RWPE1 (cell line): ENCODE data around the gene MISP3.

Experiments used
- CTCF ChIA-PET: fragments of 350-600 bp; sonication (Branson Sonifier 250); formaldehyde crosslinking; extraction: SDS; loops from one replicate; lab custom pipeline; 2021; lab: Yijun Ruan, JAX
- POLR2A ChIA-PET: fragments of 400-600 bp; formaldehyde crosslinking; extraction: SDS; loops from one replicate; lab custom pipeline; 2020; ENCODE audit warnings: antibody characterized with exemption; ENCODE audit not compliant: low non-redundant PET; lab: Yijun Ruan, JAX
- DNase-seq: peaks from one replicate; pipeline ENCODE4 v3.0.0; 2012; ENCODE audit warnings: low spot score
- H3K27ac ChIP-seq: fragments of 450-650 bp; 2 replicates; pipeline ENCODE4 v1.5.1; 2017
- TF ChIP-seq, protein P1 (sequence below): fragments of 450-650 bp; conservative IDR thresholded peaks from 2 replicates; pipeline ENCODE4 v1.5.1; 2017; ENCODE audit warnings: low read depth, mild to moderate bottlenecking

MISP3 gene

DNA sequence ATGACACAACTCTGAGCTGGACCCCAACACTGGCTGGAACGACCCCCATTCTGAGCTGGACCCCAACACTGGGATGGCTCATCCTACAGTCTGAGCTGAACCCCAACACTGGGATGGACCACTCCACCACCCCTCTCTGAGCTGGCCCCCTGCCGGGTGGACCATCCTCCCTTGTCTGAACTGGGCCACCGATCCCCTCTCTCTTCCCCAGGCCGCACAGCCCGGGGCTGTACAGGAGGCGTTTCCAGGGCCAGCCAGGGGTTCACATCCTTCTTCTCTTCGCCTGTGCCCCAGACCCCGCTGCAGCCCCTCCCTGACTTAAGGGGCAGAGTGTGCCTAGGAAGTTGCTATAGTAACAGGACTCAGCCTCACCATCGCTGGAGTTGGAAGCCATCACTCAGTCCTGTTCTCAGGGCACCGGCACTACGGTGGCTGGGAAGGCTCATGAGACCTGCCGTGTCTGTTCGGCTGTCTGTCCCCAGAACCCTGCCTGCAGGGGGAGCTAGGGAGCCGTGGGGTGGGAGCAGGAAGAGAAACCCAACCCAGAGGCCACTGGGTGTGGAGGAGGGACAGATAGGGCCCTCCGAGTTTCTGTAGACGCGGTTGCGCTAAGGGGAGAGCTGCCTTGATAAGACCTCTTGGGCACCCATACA is 41.3 kb downstream of the MISP3 start:
- H3K27ac ChIP-seq: peak overlapping the region; percentile 56
- ChIA-PET CTCF (interaction anchor here (0.5 to 1.2 kb wide), 4 partner anchors 8 to 71 kb away, joined by 3 read pairs; no protein-coding TSS in a partner anchor), POLR2A (interaction anchor here (0.6 kb wide), 1 partner anchor 46 kb away, joined by 3 read pairs; no protein-coding TSS in a partner anchor)
- TF ChIP-seq, protein P1, sequence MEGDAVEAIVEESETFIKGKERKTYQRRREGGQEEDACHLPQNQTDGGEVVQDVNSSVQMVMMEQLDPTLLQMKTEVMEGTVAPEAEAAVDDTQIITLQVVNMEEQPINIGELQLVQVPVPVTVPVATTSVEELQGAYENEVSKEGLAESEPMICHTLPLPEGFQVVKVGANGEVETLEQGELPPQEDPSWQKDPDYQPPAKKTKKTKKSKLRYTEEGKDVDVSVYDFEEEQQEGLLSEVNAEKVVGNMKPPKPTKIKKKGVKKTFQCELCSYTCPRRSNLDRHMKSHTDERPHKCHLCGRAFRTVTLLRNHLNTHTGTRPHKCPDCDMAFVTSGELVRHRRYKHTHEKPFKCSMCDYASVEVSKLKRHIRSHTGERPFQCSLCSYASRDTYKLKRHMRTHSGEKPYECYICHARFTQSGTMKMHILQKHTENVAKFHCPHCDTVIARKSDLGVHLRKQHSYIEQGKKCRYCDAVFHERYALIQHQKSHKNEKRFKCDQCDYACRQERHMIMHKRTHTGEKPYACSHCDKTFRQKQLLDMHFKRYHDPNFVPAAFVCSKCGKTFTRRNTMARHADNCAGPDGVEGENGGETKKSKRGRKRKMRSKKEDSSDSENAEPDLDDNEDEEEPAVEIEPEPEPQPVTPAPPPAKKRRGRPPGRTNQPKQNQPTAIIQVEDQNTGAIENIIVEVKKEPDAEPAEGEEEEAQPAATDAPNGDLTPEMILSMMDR: no peak; the same call in 1 of the 2 replicates
- no peak for DNase-seq

DNA sequence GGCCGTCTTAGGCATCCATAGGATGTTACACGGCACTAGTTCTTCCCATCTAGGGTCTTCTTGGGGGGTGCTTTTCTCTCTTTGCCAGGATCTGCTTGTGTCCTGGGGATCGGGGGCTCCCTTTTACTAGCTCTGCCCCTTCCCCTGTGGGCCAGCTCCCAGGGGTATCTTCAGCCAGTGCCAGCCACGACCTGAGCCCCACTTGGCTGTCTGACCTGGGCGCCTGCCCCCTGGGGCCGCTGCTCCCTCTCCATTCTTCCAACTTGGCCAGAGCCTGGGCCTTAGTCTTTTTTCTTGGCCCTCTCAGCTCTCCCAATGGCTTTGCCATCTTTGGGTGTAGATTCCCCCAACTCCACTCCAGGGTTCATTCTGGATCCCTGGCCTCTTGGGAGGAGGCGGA is 41.9 kb downstream of the MISP3 start:
- TF ChIP-seq, protein P1: no peak
- no peak for DNase-seq
- POLR2A ChIA-PET: no interaction called here
- CTCF ChIA-PET: interaction anchor here (0.7 to 1.2 kb wide), 2 partner anchors 8 to 15 kb away, joined by 3 read pairs; no protein-coding TSS in a partner anchor
- peak overlapping the region; percentile 56 for H3K27ac ChIP-seq

DNA sequence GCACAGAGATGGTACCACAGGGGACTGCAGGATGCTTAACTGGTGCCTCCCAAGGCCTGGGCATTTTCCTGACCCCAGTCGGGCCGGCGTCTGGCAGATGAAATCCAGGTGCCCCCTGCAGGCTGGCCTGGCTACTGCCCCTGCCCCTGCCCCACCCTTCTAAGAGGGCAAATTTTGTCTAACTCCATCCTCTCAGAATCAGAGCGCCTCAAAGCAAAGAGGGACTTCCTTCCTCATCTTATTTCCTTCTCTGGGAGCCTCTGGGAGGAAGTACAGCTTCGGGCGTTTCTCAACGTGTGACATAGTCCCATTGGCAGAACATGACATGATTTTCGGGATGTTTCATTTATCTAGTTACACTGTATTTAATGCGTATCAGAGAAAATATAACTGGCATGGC is 42.3 kb downstream of the MISP3 start:
- H3K27ac ChIP-seq: peak overlapping the region; percentile 56
- POLR2A ChIA-PET: no interaction called here
- CTCF ChIA-PET: interaction anchor here (0.5 to 1.2 kb wide), 4 partner anchors 9 to 341 kb away, joined by 3 read pairs; no protein-coding TSS in a partner anchor
- TF ChIP-seq, protein P1: no peak; the same call in 1 of the 2 replicates
- no peak for DNase-seq

DNA sequence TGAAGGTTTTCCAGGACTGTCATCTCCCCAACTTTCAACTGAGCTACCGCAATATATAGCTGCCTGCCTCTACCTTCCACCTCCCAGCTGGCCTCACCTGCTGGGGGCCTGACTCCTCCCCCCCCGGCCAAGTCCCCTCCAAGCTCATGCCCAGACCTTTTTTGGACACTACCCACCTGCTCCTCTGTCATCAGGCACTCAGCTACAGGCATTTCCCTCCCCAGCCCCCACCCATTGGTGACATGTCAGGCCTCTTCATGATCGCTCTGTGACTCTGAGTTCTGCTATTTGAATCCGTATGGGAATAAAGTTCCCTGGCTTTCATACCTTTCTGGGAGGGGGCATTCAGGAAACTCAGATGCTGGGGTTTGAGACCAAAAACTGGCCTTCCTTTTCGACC is 43.2 kb downstream of the MISP3 start:
- no peak for DNase-seq
- ChIA-PET CTCF (interaction anchor here (0.5 to 0.6 kb wide), 3 partner anchors 80 to 340 kb away, joined by 3 to 5 read pairs (median 3); no protein-coding TSS in a partner anchor), POLR2A (interaction anchor here (0.6 kb wide), 1 partner anchor 17 kb away, joined by 8 read pairs; no protein-coding TSS in a partner anchor)
- TF ChIP-seq, protein P1: no peak
- H3K27ac ChIP-seq: no peak overlapping the region

DNA sequence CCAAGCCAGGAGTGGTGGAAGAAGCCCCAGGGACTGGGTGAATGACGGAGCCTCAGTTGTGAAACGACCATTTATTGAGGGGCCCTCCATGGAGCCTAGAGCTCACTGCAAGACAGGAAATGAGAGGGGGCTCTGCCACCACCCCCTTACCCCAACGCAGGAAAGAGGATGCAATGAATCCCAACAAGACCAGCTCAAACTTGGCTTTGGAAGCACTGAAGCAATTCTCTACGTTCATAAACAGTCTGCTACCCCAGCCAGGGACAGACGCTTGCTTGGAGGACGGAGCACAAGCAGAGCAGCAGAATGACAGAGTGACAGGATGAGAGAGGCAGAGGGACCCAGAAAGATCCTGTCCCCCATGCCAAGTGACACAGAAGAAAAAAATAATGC is 43.9 kb downstream of the MISP3 start:
- H3K27ac ChIP-seq: peak overlapping the region; percentile 98
- ChIA-PET CTCF (no interaction called here), POLR2A (no interaction called here)
- TF ChIP-seq, protein P1: no peak
- no peak for DNase-seq

DNA sequence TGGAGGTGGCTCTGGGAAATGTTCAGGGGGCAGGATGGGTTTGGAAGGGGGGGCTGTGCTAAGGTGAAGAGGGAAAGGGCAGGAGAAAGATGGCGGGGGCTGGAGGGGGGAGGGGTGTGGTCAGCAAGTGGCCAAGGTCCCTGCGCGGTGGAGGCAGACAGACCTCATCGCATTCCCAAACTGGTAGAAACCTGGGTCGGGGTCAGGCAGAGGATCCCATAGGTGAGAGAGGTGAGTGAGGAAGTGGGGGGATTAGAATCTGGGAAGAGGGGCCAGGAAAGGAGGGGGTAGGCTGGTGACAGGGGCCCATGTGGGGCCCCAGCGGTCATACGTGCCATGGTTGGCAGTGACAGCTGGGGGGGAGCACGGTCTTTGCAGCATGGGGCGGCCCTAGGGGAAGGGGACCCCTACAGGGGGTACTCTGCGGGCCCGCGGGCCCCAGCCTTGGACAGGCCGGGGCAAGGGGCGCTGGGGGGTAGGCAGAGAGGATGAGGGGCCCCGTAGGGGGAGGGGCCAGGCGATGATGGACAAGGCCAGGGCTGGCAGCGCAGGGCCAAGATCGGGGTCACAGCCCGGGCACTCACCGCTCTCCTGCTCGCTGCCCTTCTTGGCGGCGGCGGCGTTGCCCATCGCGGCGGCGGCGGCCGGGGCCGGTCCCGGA is 44.5 kb downstream of the MISP3 start:
- TF ChIP-seq, protein P1: no peak
- peak overlapping the region; percentile 98 for H3K27ac ChIP-seq
- DNase-seq: no peak
- ChIA-PET POLR2A (no interaction called here), CTCF (no interaction called here)
